H9 (cell line): ENCODE data around the gene TUBB4B. TPM values are rescaled to one million over a fixed set of nuclear protein-coding genes. Genes with fewer than 3 reads are reported as not detected.

Experiments
- DNase-seq: peaks from one replicate; pipeline ENCODE4 v3.0.0-alpha.2; 2017
- H2AFZ ChIP-seq: one replicate; pipeline ENCODE4 v1.6.1; 2013; ENCODE audit warnings: mild to moderate bottlenecking, low read length, control low read depth, moderate library complexity
- H2AK5ac ChIP-seq: 2 replicates; pipeline ENCODE4 v1.6.1; 2013; ENCODE audit warnings: low read length, control low read depth, mixed read lengths; ENCODE audit not compliant: insufficient read length
- H2BK120ac ChIP-seq: one replicate; pipeline ENCODE4 v1.6.1; 2013; ENCODE audit warnings: low read depth, mild to moderate bottlenecking, low read length, control low read depth, inconsistent platforms; ENCODE audit not compliant: poor library complexity, severe bottlenecking
- H2BK12ac ChIP-seq: 2 replicates; pipeline ENCODE4 v1.6.1; 2013; ENCODE audit warnings: low read length, control low read depth, mixed read lengths, low read depth; ENCODE audit not compliant: insufficient read length
- H2BK15ac ChIP-seq: 2 replicates; pipeline ENCODE4 v1.6.1; 2013; ENCODE audit warnings: low read depth, low read length, control low read depth
- H2BK20ac ChIP-seq: one replicate; pipeline ENCODE4 v1.6.1; 2013; ENCODE audit warnings: low read depth, mild to moderate bottlenecking, low read length, control low read depth, inconsistent platforms; ENCODE audit not compliant: poor library complexity, severe bottlenecking
- H2BK5ac ChIP-seq: 2 replicates; pipeline ENCODE4 v1.6.1; 2013; ENCODE audit warnings: low read length, control low read depth, mixed read lengths; ENCODE audit not compliant: insufficient read length
- H3K14ac ChIP-seq: 2 replicates; pipeline ENCODE4 v1.6.1; 2013; ENCODE audit warnings: low read length, control low read depth; ENCODE audit not compliant: insufficient read depth
- H3K18ac ChIP-seq: 2 replicates; pipeline ENCODE4 v1.6.1; 2013; ENCODE audit warnings: low read depth, mild to moderate bottlenecking, mixed read lengths, low read length, control low read depth; ENCODE audit not compliant: insufficient read length
- H3K23ac ChIP-seq: 2 replicates; pipeline ENCODE4 v1.6.1; 2013; ENCODE audit warnings: low read length, control low read depth, mixed read lengths, low read depth; ENCODE audit not compliant: insufficient read length
- H3K23me2 ChIP-seq: 2 replicates; pipeline ENCODE4 v1.6.1; 2013; ENCODE audit warnings: low read depth, mild to moderate bottlenecking, mixed read lengths, low read length, control low read depth; ENCODE audit not compliant: insufficient read length, poor library complexity, severe bottlenecking
- H3K27ac ChIP-seq: 2 replicates; pipeline ENCODE4 v1.5.1; 2013; ENCODE audit warnings: low read length, control low read depth, mixed read lengths, low read depth; ENCODE audit not compliant: insufficient read length
- H3K27me3 ChIP-seq: 2 replicates; pipeline ENCODE4 v1.6.1; 2013; ENCODE audit warnings: low read length, control low read depth, inconsistent platforms; ENCODE audit not compliant: insufficient read depth
- H3K4ac ChIP-seq: 2 replicates; pipeline ENCODE4 v1.6.1; 2013; ENCODE audit warnings: low read depth, mild to moderate bottlenecking, control low read depth, inconsistent platforms, low read length, moderate library complexity
- H3K4me1 ChIP-seq: 2 replicates; pipeline ENCODE4 v1.6.1; 2013; ENCODE audit warnings: low read length, control low read depth, inconsistent platforms; ENCODE audit not compliant: insufficient read depth
- H3K4me2 ChIP-seq: 2 replicates; pipeline ENCODE4 v1.6.1; 2013; ENCODE audit warnings: low read length, control low read depth, mixed read lengths; ENCODE audit not compliant: insufficient read length, insufficient read depth
- H3K56ac ChIP-seq: 2 replicates; pipeline ENCODE4 v1.6.1; 2013; ENCODE audit warnings: low read depth, mild to moderate bottlenecking, mixed read lengths, low read length, control low read depth; ENCODE audit not compliant: insufficient read length
- H3K79me1 ChIP-seq: 2 replicates; pipeline ENCODE4 v1.6.1; 2013; ENCODE audit warnings: low read depth, mild to moderate bottlenecking, moderate library complexity, low read length, control low read depth, inconsistent platforms; ENCODE audit not compliant: insufficient read depth, poor library complexity, severe bottlenecking
- H3K79me2 ChIP-seq: 2 replicates; pipeline ENCODE4 v1.6.1; 2013; ENCODE audit warnings: low read length, control low read depth, inconsistent platforms; ENCODE audit not compliant: insufficient read depth
- H3K9ac ChIP-seq: 2 replicates; pipeline ENCODE4 v1.6.1; 2013; ENCODE audit warnings: low read length, control low read depth, mixed read lengths; ENCODE audit not compliant: insufficient read length; ENCODE audit errors: extremely low read depth
- H3K9me3 ChIP-seq: one replicate; pipeline ENCODE4 v1.6.1; 2013; ENCODE audit warnings: low read depth, low read length, inconsistent platforms; ENCODE audit not compliant: control insufficient read depth
- H3T11ph ChIP-seq: one replicate; pipeline ENCODE4 v1.6.1; 2013; ENCODE audit warnings: mild to moderate bottlenecking, low read length, control low read depth, inconsistent platforms
- H4K20me1 ChIP-seq: one replicate; pipeline ENCODE4 v1.6.1; 2013; ENCODE audit not compliant: control insufficient read depth, insufficient read length, insufficient read depth
- H4K5ac ChIP-seq: 2 replicates; pipeline ENCODE4 v1.6.1; 2013; ENCODE audit warnings: low read depth, mild to moderate bottlenecking, mixed read lengths, low read length, control low read depth; ENCODE audit not compliant: insufficient read length
- H4K8ac ChIP-seq: replicated peaks from 2 replicates; pipeline ENCODE4 v1.6.1; 2013; ENCODE audit warnings: low read length, control low read depth, mixed read lengths, low read depth; ENCODE audit not compliant: insufficient read length
- H4K91ac ChIP-seq: 2 replicates; pipeline ENCODE4 v1.6.1; 2013; ENCODE audit warnings: low read depth, mild to moderate bottlenecking, moderate library complexity, mixed read lengths, low read length, control low read depth; ENCODE audit not compliant: insufficient read length
- H3K27ac Mint-ChIP-seq, 3 experiments: 2 replicates in 2 of 3; 3 replicates in 1 of 3; pipeline ENCODE4 v1.8.0; 2020 to 2021; ENCODE audit warnings: mixed read lengths in 3 of 3, mild to moderate bottlenecking in 1 of 3, moderate library complexity in 1 of 3
- H3K27me3 Mint-ChIP-seq: 2 replicates; pipeline ENCODE4 v1.8.0; 2021; ENCODE audit warnings: low read depth, mild to moderate bottlenecking, moderate library complexity, mixed read lengths
- H3K36me3 Mint-ChIP-seq, 3 experiments: 2 replicates in 2 of 3; 3 replicates in 1 of 3; pipeline ENCODE4 v1.8.0; 2020 to 2021; ENCODE audit warnings: low read depth in 3 of 3, mixed read lengths in 3 of 3; ENCODE audit not compliant: insufficient read depth in 1 of 3
- H3K4me1 Mint-ChIP-seq, 2 experiments: 2 replicates each; pipeline ENCODE4 v1.8.0; 2020; ENCODE audit warnings: mixed read lengths in 2 of 2
- H3K4me3 Mint-ChIP-seq, 2 experiments: 2 replicates in 1 of 2; 3 replicates in 1 of 2; pipeline ENCODE4 v1.8.0; 2020 to 2021; ENCODE audit warnings: mild to moderate bottlenecking in 2 of 2, mixed read lengths in 2 of 2, moderate library complexity in 1 of 2
- H3K9me3 Mint-ChIP-seq, 2 experiments: 2 replicates in 1 of 2; 3 replicates in 1 of 2; pipeline ENCODE4 v1.8.0; 2020; ENCODE audit warnings: mild to moderate bottlenecking in 2 of 2, mixed read lengths in 2 of 2, moderate library complexity in 1 of 2
- WGBS: extraction: QIAGEN DNeasy Blood & Tissue Kit; methylation state at CpG from one replicate; pipeline ENCODE4 v1.1.7; 2013; ENCODE audit warnings: missing lambda C conversion rate, low lambda C conversion rate, mixed read lengths; ENCODE audit not compliant: insufficient read length; ENCODE audit errors: extremely low coverage; 5-methylcytosine and 5-hydroxymethylcytosine counted together
- total RNA-seq: library from RNA; stranded (reverse); gene quantifications from 2 replicates; pipeline ENCODE4 v1.2.1, GENCODE V29; 2021
- TF ChIP-seq, protein P1 (sequence below): fragments of 200-600 bp; sonication (generic); conservative IDR thresholded peaks from 3 replicates; pipeline ENCODE4 v1.8.0; 2021; ENCODE audit warnings: antibody characterized with exemption, mild to moderate bottlenecking

Gene TUBB4B
- total RNA-seq, 1 experiment from 2014 or later: 378 TPM

GRCh38 chr9:137235424-137236237 lies 5.5 kb upstream of the TUBB4B start:
- H4K91ac ChIP-seq: no peak overlapping the region
- H3T11ph ChIP-seq: no peak overlapping the region
- no peak overlapping the region for H4K5ac ChIP-seq
- no peaks in the 10 kb centered on the region for H3K23me2 ChIP-seq
- Mint-ChIP-seq H3K4me1 (peaks cover 12 to 20% of the 10 kb centered on the region in 2 experiments), H3K4me3 (no peak overlapping the region), H3K9me3 (no peaks in the 10 kb centered on the region), H3K36me3 (peaks cover 0 to 5% (median 0%) of the 10 kb centered on the region in 3 experiments; a peak in 3 of 7 replicates), H3K27me3 (peaks cover 7% of the 10 kb centered on the region), H3K27ac (peak overlapping the region in 2 of 3 experiments; percentile 34 to 76; a peak in 2 of 7 replicates)
- H3K14ac ChIP-seq: no peak overlapping the region
- no peak overlapping the region for H3K4ac ChIP-seq
- DNase-seq: peak; percentile 68
- no CpG with 5 or more reads among the region's 35 CpGs for WGBS
- no peaks in the 10 kb centered on the region for H3K79me1 ChIP-seq
- H2BK120ac ChIP-seq: no peak overlapping the region
- H3K27me3 ChIP-seq: no peaks in the 10 kb centered on the region
- no peaks in the 10 kb centered on the region for H3K9me3 ChIP-seq
- no peak overlapping the region for H2BK12ac ChIP-seq
- TF ChIP-seq, protein P1, sequence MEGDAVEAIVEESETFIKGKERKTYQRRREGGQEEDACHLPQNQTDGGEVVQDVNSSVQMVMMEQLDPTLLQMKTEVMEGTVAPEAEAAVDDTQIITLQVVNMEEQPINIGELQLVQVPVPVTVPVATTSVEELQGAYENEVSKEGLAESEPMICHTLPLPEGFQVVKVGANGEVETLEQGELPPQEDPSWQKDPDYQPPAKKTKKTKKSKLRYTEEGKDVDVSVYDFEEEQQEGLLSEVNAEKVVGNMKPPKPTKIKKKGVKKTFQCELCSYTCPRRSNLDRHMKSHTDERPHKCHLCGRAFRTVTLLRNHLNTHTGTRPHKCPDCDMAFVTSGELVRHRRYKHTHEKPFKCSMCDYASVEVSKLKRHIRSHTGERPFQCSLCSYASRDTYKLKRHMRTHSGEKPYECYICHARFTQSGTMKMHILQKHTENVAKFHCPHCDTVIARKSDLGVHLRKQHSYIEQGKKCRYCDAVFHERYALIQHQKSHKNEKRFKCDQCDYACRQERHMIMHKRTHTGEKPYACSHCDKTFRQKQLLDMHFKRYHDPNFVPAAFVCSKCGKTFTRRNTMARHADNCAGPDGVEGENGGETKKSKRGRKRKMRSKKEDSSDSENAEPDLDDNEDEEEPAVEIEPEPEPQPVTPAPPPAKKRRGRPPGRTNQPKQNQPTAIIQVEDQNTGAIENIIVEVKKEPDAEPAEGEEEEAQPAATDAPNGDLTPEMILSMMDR: peak; percentile 52
- no peak overlapping the region for H3K9ac ChIP-seq
- no peak overlapping the region for H2BK5ac ChIP-seq
- H3K4me1 ChIP-seq: peaks cover 3% of the 10 kb centered on the region; the same call in 1 of the 2 replicates
- H3K18ac ChIP-seq: no peak overlapping the region
- H3K23ac ChIP-seq: no peak overlapping the region
- no peak overlapping the region for H2BK15ac ChIP-seq
- no peak overlapping the region for H3K27ac ChIP-seq
- no peak overlapping the region for H3K56ac ChIP-seq
- no peak overlapping the region for H2AK5ac ChIP-seq
- no peaks in the 10 kb centered on the region for H4K20me1 ChIP-seq
- H3K4me2 ChIP-seq: no peak overlapping the region
- no peak overlapping the region for H2BK20ac ChIP-seq
- H2AFZ ChIP-seq: no peak overlapping the region
- no peaks in the 10 kb centered on the region for H3K79me2 ChIP-seq
- H4K8ac ChIP-seq: no peak overlapping the region
